Measurements from ENCODE around the gene HSF2.

GRCh38 chr6:122408240-122408639 lies 8.8 kb downstream of the HSF2 start:
- TF ChIP-seq CTCF (IDR thresholded peaks at IDR 0.05): no peak
- TF ChIP-seq POLR2A (IDR thresholded peaks at IDR 0.05): no peak
- TF ChIP-seq EP300 (IDR thresholded peaks at IDR 0.05; ENCODE audit: low read depth): no peak
- no peak for TF ChIP-seq POLR2AphosphoS5 (IDR thresholded peaks at IDR 0.05)

Measured in transverse colon (tissue), 4 donors.